Measurements from ENCODE around the gene HOXC13.

HOXC13 gene

DNA sequence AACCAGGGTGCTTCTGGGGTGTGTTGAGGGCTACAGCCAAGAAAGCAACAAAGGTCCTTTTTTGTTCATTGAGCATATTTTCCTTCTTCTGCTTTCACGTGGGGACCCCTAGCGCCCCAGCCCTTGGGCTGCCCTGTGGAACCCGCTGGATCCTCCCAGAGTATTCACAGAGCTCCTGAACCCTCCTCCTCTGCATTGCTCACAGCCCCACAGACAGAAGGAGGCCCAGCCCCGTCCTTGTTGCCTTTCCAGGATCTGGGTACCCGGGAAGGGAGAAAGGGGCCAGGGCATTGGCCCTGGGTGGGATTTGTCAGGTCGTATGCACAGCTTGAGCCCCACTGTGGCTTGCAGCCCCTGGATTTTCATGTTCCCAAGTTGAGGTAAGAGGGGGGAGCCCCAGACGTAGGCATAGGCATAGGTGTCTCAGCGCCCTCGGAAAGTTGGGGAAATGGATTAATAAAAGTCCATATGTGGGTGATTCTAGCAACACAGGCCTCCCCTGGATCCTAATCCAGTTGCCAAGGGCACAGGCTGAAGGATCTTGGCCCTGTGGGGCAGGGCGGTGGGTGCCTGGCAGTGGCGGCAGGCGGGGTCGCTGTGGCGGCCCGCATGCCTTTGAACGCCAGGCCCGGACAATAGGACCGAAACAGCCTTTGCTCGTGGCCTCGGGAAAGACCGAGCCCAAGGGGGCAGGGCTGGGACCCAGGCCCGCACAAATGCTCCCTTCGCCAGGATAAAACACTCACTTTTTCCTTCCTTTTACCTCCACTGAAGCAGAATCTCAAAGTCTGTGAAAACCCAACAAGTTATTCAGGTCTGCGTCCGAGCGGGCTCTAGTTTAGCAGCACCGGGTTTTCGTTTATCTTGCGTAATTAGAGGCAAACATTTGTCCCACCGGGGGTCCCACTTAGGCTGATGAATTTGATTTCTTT lies 43.3 kb downstream of the HOXC13 start:
- H3K27ac ChIP-seq (replicated peaks; ENCODE audit: low read length) = no peak overlapping the region
- no peak overlapping the region for H3K4me3 ChIP-seq (ENCODE audit: low read length in 2 of 2)
- no peaks in the 10 kb centered on the region for H3K36me3 ChIP-seq (replicated peaks in 1 of 2; ENCODE audit: control insufficient read depth in 2 of 2, insufficient read depth in 2 of 2, low read length in 2 of 2)
- no peaks in the 10 kb centered on the region for H3K79me1 ChIP-seq (ENCODE audit: low read depth, low read length)
- H3K4me2 ChIP-seq (ENCODE audit: insufficient read depth, low read length, poor library complexity, severe bottlenecking) = no peak overlapping the region
- H2AFZ ChIP-seq (ENCODE audit: low read length) = no peak overlapping the region
- H2BK120ac ChIP-seq (ENCODE audit: low read depth, low read length) = no peak overlapping the region
- no peak overlapping the region for H4K8ac ChIP-seq (ENCODE audit: low read depth, low read length)
- H3K23ac ChIP-seq (ENCODE audit: low read depth, low read length, poor library complexity) = no peak overlapping the region
- no peak overlapping the region for H2BK12ac ChIP-seq (ENCODE audit: low read length)
- no CpG with 5 or more reads among the region's 30 CpGs for WGBS, 2 donors (ENCODE audit: extremely low coverage in 2 of 2, insufficient read length in 2 of 2, insufficient replicate concordance in 1 of 2)
- H3K18ac ChIP-seq (ENCODE audit: low read length) = no peak overlapping the region
- H2AK5ac ChIP-seq (ENCODE audit: low read depth, low read length) = no peak overlapping the region
- no peak overlapping the region for H3K14ac ChIP-seq (ENCODE audit: low read length)
- H4K91ac ChIP-seq (ENCODE audit: low read depth, low read length, poor library complexity) = no peak overlapping the region
- H2BK5ac ChIP-seq (ENCODE audit: low read length) = no peak overlapping the region
- H3K9ac ChIP-seq (ENCODE audit: low read depth, low read length, poor library complexity) = no peak overlapping the region
- DNase-seq (ENCODE audit: low spot score) = no peak
- peaks cover 0 to 21% of the 10 kb centered on the region in 2 donors for H3K9me3 ChIP-seq (replicated peaks in 1 of 2; ENCODE audit: control insufficient read depth in 2 of 2, insufficient read depth in 1 of 2, low read depth in 1 of 2, low read length in 2 of 2)
- peaks cover 0 to 3% of the 10 kb centered on the region in 2 donors for H3K4me1 ChIP-seq (ENCODE audit: control insufficient read depth in 2 of 2, insufficient read depth in 1 of 2, low read depth in 1 of 2, low read length in 2 of 2)
- H2BK15ac ChIP-seq (ENCODE audit: low read length) = no peak overlapping the region
- H3K4ac ChIP-seq (ENCODE audit: low read length) = no peak overlapping the region
- H3K27me3 ChIP-seq (ENCODE audit: control insufficient read depth in 3 of 3, insufficient read depth in 3 of 3, low read depth in 1 of 3, low read length in 3 of 3) = peaks cover 55 to 98% (median 97%) of the 10 kb centered on the region in 3 experiments

DNA sequence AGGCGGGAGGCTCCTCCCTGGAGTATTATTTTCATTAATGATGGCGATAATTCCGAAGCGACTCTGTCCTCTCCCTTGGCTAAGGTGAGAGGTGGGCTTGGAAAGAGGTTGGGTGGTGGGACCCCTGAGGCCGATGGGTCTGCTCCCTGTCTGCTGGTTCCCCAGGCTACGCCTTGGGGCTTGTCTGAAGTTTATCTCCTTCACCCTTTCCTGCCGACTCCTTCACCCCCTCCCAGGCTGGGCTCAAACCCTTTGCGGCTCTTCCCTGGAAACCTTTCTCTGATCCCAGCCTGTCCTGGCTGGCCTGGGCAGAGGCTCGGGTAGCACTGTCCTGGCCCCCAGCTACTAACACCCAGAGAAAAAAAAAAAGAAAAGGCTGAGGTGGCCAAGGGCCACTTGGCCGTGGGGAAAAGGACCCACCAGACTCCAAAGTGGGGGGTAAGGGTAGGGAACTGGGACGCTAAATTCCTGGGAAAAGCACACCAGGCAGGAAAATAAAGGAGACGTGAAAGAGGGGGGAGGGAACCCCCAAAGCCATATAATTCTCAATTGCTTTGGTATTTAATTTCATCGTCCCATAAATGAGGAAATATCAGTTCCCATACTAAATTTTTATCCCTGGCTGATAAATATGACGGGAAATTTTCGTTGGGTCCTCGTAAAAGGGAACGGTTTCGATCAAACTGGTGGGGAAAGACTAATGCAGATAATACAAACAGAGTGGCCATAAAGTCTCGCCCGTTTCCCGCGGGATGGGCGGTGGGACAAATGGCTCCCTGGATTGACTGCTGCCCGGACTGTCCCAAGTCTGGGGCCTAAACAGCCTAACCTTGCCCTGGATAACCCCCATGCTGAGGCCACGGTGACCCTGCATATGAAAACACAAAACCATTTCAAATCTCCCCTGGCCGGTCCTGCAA lies 44.3 kb downstream of the HOXC13 start:
- Histone ChIP-seq H2AK5ac (ENCODE audit: low read depth, low read length) (no peak overlapping the region), H2BK5ac (ENCODE audit: low read length) (no peak overlapping the region), H3K4ac (ENCODE audit: low read length) (no peak overlapping the region), H4K91ac (ENCODE audit: low read depth, low read length, poor library complexity) (no peak overlapping the region), H3K4me3 (ENCODE audit: low read length in 2 of 2) (no peak overlapping the region), H2AFZ (ENCODE audit: low read length) (no peak overlapping the region), H3K23ac (ENCODE audit: low read depth, low read length, poor library complexity) (no peak overlapping the region), H3K27me3 (ENCODE audit: control insufficient read depth in 3 of 3, insufficient read depth in 3 of 3, low read depth in 1 of 3, low read length in 3 of 3) (peaks cover 54 to 98% (median 97%) of the 10 kb centered on the region in 3 experiments), H3K79me1 (ENCODE audit: low read depth, low read length) (no peaks in the 10 kb centered on the region), H3K18ac (ENCODE audit: low read length) (no peak overlapping the region), H4K8ac (ENCODE audit: low read depth, low read length) (no peak overlapping the region), H2BK12ac (ENCODE audit: low read length) (no peak overlapping the region), H3K9me3 (replicated peaks in 1 of 2; ENCODE audit: control insufficient read depth in 2 of 2, insufficient read depth in 1 of 2, low read depth in 1 of 2, low read length in 2 of 2) (peaks cover 0 to 18% of the 10 kb centered on the region in 2 donors), H2BK15ac (ENCODE audit: low read length) (no peak overlapping the region), H3K14ac (ENCODE audit: low read length) (no peak overlapping the region), H3K9ac (ENCODE audit: low read depth, low read length, poor library complexity) (no peak overlapping the region), H3K27ac (replicated peaks; ENCODE audit: low read length) (no peak overlapping the region), H3K4me1 (ENCODE audit: control insufficient read depth in 2 of 2, insufficient read depth in 1 of 2, low read depth in 1 of 2, low read length in 2 of 2) (peaks cover 0 to 3% of the 10 kb centered on the region in 2 donors), H3K36me3 (replicated peaks in 1 of 2; ENCODE audit: control insufficient read depth in 2 of 2, insufficient read depth in 2 of 2, low read length in 2 of 2) (no peaks in the 10 kb centered on the region), H3K4me2 (ENCODE audit: insufficient read depth, low read length, poor library complexity, severe bottlenecking) (no peak overlapping the region), H2BK120ac (ENCODE audit: low read depth, low read length) (no peak overlapping the region)
- WGBS, 2 donors (ENCODE audit: extremely low coverage in 2 of 2, insufficient read length in 2 of 2, insufficient replicate concordance in 1 of 2) = no CpG with 5 or more reads among the region's 26 CpGs
- DNase-seq (ENCODE audit: low spot score) = no peak

DNA sequence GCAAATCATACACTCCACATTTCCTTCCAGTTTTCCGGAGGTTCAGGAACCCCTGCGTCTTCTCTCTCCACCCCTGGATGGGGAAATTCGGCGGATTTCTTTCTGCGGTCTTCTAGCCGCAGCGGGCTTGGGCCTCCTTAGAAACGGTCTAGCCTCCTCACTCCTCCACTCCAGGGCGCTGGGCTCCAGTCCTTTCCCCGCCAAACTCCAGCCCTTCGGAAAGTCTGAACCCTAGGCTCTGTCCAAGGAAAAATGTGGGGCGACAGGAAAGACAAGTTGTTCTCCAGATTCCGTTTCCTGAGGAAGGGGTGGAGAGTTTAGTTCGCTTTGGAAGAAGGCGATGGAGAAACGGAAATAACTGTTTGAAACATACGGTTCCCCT lies 44.9 kb downstream of the HOXC13 start:
- H4K8ac ChIP-seq (ENCODE audit: low read depth, low read length) = no peak overlapping the region
- H3K9ac ChIP-seq (ENCODE audit: low read depth, low read length, poor library complexity) = no peak overlapping the region
- no peak overlapping the region for H2AFZ ChIP-seq (ENCODE audit: low read length)
- DNase-seq (ENCODE audit: low spot score) = no peak
- no peak overlapping the region for H2BK5ac ChIP-seq (ENCODE audit: low read length)
- no peak overlapping the region for H3K18ac ChIP-seq (ENCODE audit: low read length)
- H4K91ac ChIP-seq (ENCODE audit: low read depth, low read length, poor library complexity) = no peak overlapping the region
- peaks cover 0 to 17% of the 10 kb centered on the region in 2 donors for H3K9me3 ChIP-seq (replicated peaks in 1 of 2; ENCODE audit: control insufficient read depth in 2 of 2, insufficient read depth in 1 of 2, low read depth in 1 of 2, low read length in 2 of 2)
- no peak overlapping the region for H2BK120ac ChIP-seq (ENCODE audit: low read depth, low read length)
- no CpG with 5 or more reads among the region's 17 CpGs for WGBS, 2 donors (ENCODE audit: extremely low coverage in 2 of 2, insufficient read length in 2 of 2, insufficient replicate concordance in 1 of 2)
- no peak overlapping the region for H2AK5ac ChIP-seq (ENCODE audit: low read depth, low read length)
- H3K36me3 ChIP-seq (replicated peaks in 1 of 2; ENCODE audit: control insufficient read depth in 2 of 2, insufficient read depth in 2 of 2, low read length in 2 of 2) = no peaks in the 10 kb centered on the region
- H3K4me3 ChIP-seq (ENCODE audit: low read length in 2 of 2) = no peak overlapping the region
- no peak overlapping the region for H3K27ac ChIP-seq (replicated peaks; ENCODE audit: low read length)
- H3K14ac ChIP-seq (ENCODE audit: low read length) = no peak overlapping the region
- H3K23ac ChIP-seq (ENCODE audit: low read depth, low read length, poor library complexity) = no peak overlapping the region
- no peaks in the 10 kb centered on the region for H3K79me1 ChIP-seq (ENCODE audit: low read depth, low read length)
- peaks cover 56 to 99% (median 98%) of the 10 kb centered on the region in 3 experiments for H3K27me3 ChIP-seq (ENCODE audit: control insufficient read depth in 3 of 3, insufficient read depth in 3 of 3, low read depth in 1 of 3, low read length in 3 of 3)
- H3K4ac ChIP-seq (ENCODE audit: low read length) = no peak overlapping the region
- H3K4me1 ChIP-seq (ENCODE audit: control insufficient read depth in 2 of 2, insufficient read depth in 1 of 2, low read depth in 1 of 2, low read length in 2 of 2) = peaks cover 0 to 3% of the 10 kb centered on the region in 2 donors
- no peak overlapping the region for H3K4me2 ChIP-seq (ENCODE audit: insufficient read depth, low read length, poor library complexity, severe bottlenecking)
- H2BK12ac ChIP-seq (ENCODE audit: low read length) = no peak overlapping the region
- no peak overlapping the region for H2BK15ac ChIP-seq (ENCODE audit: low read length)
